ACC112 (cell line): ENCODE measurements around the gene MORC3.

Experiments
- H2AFZ ChIP-seq: fragments of 200-600 bp; sonication (generic); one replicate; pipeline ENCODE4 v1.6.0; 2017; ENCODE audit warnings: antibody characterized with exemption, low read length; ENCODE audit not compliant: unreplicated experiment
- H3K27ac ChIP-seq: fragments of 200-600 bp; sonication (generic); 2 replicates; pipeline ENCODE4 v1.5.1; 2014; ENCODE audit warnings: low read depth, mild to moderate bottlenecking, antibody characterized with exemption, low read length, moderate library complexity
- H3K27me3 ChIP-seq: fragments of 200-600 bp; sonication (generic); 2 replicates; pipeline ENCODE4 v1.6.1; 2014; ENCODE audit warnings: mild to moderate bottlenecking, antibody characterized with exemption, low read length, moderate library complexity, mixed read lengths; ENCODE audit not compliant: insufficient read depth
- H3K36me3 ChIP-seq: fragments of 200-600 bp; sonication (generic); 2 replicates; pipeline ENCODE4 v1.6.1; 2016; ENCODE audit warnings: mild to moderate bottlenecking, antibody characterized with exemption, low read length, moderate library complexity, mixed read lengths; ENCODE audit not compliant: insufficient read depth
- H3K4me1 ChIP-seq: fragments of 200-600 bp; sonication (generic); one replicate; pipeline ENCODE4 v1.6.1; 2016; ENCODE audit warnings: low read length, mixed read lengths; ENCODE audit not compliant: insufficient read depth, unreplicated experiment, control insufficient read depth
- H3K4me3 ChIP-seq: fragments of 200-600 bp; sonication (generic); 2 replicates; pipeline ENCODE4 v1.5.1; 2014; ENCODE audit warnings: mild to moderate bottlenecking, low read depth, low read length
- H3K79me2 ChIP-seq: fragments of 200-600 bp; sonication (generic); one replicate; pipeline ENCODE4 v1.6.0; 2016; ENCODE audit warnings: low read length; ENCODE audit not compliant: control insufficient read depth, unreplicated experiment, insufficient read depth

The MORC3 gene

DNA sequence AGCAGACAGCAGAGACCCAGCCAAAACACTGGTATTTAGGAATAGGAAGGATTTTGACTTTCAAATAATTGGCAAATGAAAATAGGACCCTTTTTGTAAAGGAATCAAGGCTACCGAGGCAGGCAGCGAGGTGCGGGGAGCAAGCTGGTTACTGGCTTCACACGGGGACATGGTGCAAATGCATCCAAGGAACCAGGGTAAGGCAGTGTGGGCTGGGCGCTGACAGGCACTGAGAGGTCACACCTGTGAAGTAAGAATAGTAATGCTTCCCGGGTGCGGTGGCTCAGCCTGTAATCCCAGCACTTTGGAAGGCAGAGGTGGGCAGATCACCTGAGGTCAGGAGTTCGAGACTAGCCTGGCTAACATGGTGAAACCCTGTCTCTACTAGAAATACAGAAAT is 80.7 kb downstream of the MORC3 start:
- Histone ChIP-seq H3K27ac (no peak overlapping the region), H2AFZ (no peak overlapping the region), H3K4me1 (no peaks in the 10 kb centered on the region), H3K27me3 (no peaks in the 10 kb centered on the region), H3K79me2 (no peaks in the 10 kb centered on the region), H3K4me3 (no peak overlapping the region), H3K36me3 (no peaks in the 10 kb centered on the region)

DNA sequence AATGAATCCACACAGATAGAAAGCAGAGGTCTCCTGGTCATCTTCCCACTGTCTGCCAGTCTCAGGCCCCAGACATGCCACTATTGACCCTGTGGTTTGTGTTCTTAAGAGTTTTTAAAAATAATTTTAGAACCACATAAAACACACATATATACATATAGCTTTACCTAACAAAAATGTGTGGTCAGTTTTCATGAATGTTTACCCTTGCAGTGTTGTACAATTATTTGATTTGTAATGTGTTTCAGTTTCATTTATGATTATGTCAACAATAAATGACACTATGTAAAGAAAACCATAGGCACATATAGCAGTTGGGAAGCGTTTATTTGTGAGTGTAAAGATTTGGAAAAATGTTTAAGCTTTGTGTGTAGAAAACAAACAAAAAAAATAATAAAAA is 82.3 kb downstream of the MORC3 start:
- no peaks in the 10 kb centered on the region for H3K4me1 ChIP-seq
- H3K79me2 ChIP-seq, result no peaks in the 10 kb centered on the region
- 0 out of 2 replicates have a peak, but pooled peaks cover 2% of the 10 kb centered on the region for H3K36me3 ChIP-seq

DNA sequence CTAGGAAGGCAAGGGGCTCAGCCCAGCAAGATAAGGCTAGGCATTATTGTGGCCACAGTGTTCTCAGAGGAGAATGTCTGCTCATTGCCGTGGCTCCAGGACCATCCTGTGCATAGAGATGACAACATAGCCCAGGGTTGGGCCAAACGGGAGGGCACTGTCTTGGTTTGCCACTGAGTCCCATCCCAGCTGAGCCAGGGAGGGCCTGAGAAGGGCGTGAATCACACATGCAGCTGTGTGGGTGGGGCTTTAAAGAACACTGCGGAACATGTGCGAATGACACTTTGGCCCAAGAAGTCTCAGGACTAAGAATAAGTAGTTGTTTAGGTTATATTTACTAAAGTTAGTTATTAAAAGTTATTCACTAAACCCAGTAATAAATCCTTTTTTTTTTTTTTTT is 83.7 kb downstream of the MORC3 start:
- Histone ChIP-seq H3K4me3 (no peak overlapping the region), H3K27ac (no peak overlapping the region), H3K4me1 (no peaks in the 10 kb centered on the region), H2AFZ (no peak overlapping the region), H3K27me3 (no peaks in the 10 kb centered on the region), H3K36me3 (0 out of 2 replicates have a peak, but pooled peaks cover 3% of the 10 kb centered on the region), H3K79me2 (no peaks in the 10 kb centered on the region)

More for the DNA sequence above, 82.3 kb downstream of the MORC3 start:
- H3K27ac ChIP-seq, result no peak overlapping the region
- no peaks in the 10 kb centered on the region for H3K27me3 ChIP-seq
- no peak overlapping the region for H2AFZ ChIP-seq
- no peak overlapping the region for H3K4me3 ChIP-seq

DNA sequence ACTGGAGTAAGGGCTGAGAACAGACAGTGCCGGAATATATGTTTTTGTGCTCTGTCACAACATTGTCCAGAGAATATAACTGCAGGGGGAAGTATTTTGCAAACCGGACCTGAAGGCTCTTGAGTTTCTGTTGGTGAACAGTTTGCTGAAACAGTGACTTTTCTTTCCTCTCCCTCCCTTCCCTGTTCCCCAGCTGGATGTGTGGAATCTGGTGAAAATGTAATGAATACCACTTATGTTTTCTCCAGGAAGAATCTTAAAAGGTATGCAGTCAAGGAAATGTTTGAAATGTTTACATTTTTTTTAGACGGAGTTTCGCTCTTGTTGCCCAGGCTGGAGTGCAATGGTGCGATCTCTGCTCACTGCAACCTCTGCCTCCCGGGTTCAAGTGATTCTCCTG is 88.6 kb downstream of the MORC3 start:
- Histone ChIP-seq H3K4me3 (no peak overlapping the region), H3K27ac (no peak overlapping the region), H2AFZ (no peak overlapping the region), H3K4me1 (no peaks in the 10 kb centered on the region), H3K27me3 (no peaks in the 10 kb centered on the region), H3K36me3 (0 out of 2 replicates have a peak, but pooled peaks cover 3% of the 10 kb centered on the region), H3K79me2 (no peaks in the 10 kb centered on the region)

DNA sequence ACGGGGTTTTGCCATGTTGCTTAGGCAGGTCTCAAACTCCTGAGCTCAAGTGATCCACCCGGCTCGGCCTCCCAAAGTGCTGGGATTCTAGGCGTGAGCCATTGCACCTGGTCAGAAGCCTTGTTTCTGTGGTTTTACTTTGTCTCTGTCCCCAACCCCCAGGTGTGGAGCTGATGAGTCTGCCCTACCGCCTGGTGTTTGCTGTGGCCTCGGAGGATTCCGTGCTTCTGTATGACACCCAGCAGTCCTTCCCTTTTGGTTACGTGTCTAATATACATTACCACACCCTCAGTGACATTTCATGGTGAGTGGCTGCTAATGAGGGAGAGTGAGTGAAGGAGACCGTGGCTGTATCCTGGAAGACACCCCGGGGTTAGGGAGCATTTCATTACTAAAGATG is 91.3 kb downstream of the MORC3 start:
- H3K36me3 ChIP-seq, result peaks cover 14% of the 10 kb centered on the region

DNA sequence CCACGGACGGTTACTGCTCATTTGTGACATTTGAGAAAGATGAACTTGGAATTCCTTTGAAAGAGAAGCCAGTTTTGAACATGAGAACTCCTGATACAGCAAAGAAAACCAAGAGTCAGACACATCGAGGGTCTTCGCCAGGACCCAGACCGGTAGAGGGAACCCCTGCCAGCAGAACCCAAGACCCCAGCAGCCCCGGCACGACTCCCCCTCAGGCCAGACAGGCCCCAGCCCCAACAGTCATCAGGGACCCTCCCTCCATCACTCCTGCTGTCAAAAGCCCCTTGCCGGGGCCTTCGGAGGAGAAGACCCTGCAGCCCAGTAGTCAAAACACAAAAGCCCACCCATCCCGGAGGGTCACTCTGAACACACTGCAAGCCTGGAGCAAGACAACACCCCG is 92.9 kb downstream of the MORC3 start:
- no peaks in the 10 kb centered on the region for H3K27me3 ChIP-seq
- peaks cover 11% of the 10 kb centered on the region for H3K36me3 ChIP-seq
- no peaks in the 10 kb centered on the region for H3K4me1 ChIP-seq
- no peak overlapping the region for H3K4me3 ChIP-seq
- H2AFZ ChIP-seq, result no peak overlapping the region
- H3K27ac ChIP-seq, result no peak overlapping the region
- H3K79me2 ChIP-seq, result no peaks in the 10 kb centered on the region

More for the DNA sequence above, 91.3 kb downstream of the MORC3 start:
- Histone ChIP-seq H3K27me3 (no peaks in the 10 kb centered on the region), H2AFZ (no peak overlapping the region), H3K79me2 (no peaks in the 10 kb centered on the region), H3K27ac (no peak overlapping the region), H3K4me3 (no peak overlapping the region), H3K4me1 (no peaks in the 10 kb centered on the region)

DNA sequence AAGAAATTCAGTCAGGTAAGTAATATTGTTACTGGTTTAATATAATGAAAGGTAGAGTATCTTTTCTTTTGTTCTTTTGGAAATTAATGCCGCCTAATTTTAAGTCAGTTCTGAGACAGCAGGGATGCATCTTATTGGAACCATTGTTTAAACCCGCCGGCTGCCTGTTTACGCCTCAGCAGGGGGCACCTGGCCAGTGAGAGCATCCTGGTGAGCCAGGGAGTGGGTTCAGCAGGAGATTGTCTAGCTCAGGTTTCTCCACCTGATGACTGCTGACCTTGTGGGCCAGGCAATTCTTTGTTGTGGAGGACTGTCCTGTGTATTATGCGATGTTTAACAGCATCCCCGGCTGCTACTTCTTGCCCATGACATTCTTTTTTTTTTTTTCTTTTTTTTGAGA is 95.4 kb downstream of the MORC3 start:
- Histone ChIP-seq H3K27ac (no peak overlapping the region), H3K36me3 (peaks cover 11% of the 10 kb centered on the region), H3K27me3 (no peaks in the 10 kb centered on the region), H2AFZ (no peak overlapping the region), H3K4me3 (no peak overlapping the region), H3K79me2 (no peaks in the 10 kb centered on the region), H3K4me1 (no peaks in the 10 kb centered on the region)

DNA sequence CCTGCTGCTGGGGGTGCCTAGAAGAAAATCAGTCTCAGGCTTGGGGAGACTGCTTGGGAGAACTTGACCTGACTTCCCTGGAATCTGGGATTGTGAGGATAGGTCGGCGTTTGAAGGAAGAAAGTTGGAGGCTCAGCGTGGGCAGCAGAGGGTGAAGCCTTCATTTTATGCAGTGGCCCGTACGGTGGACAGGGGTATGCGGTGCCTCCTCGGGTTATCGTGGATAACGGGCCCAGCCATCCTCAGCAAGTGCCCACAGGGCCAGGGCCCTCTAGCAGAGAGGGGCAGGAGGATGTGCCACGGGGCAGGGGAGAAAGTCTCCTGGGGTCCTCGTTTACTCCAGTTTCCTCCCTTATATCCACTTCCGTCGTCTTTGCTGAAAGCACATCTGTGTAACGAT is 99.2 kb downstream of the MORC3 start:
- no peaks in the 10 kb centered on the region for H3K79me2 ChIP-seq
- no peaks in the 10 kb centered on the region for H3K27me3 ChIP-seq
- peaks cover 8% of the 10 kb centered on the region for H3K36me3 ChIP-seq
- no peak overlapping the region for H3K4me3 ChIP-seq
- H3K27ac ChIP-seq, result no peak overlapping the region
- H2AFZ ChIP-seq, result no peak overlapping the region
- peaks cover 3% of the 10 kb centered on the region for H3K4me1 ChIP-seq

DNA sequence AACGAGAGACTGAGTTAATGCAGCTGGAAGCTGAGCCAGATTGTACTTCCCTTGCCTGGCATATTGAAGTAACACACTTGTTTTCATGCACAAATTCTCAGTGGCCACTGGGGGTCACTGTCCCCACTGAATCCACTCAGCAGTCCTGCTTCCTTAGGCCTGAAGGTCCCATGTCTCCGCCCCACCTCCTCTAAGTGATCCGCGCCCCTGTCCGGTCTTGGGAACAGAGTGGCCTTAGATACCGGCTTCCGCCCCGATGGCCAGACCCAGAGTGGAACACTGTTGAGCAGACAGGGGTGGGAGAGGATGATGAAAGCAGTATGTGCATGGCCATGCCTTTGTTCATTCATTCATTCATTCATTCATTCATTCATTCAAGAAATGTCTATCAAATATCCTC is 100.0 kb downstream of the MORC3 start:
- peaks cover 1% of the 10 kb centered on the region; the same call in 1 of the 2 replicates for H3K36me3 ChIP-seq
- no peaks in the 10 kb centered on the region for H3K79me2 ChIP-seq
- no peak overlapping the region for H2AFZ ChIP-seq
- no peak overlapping the region for H3K27ac ChIP-seq
- peaks cover 3% of the 10 kb centered on the region for H3K4me1 ChIP-seq
- no peaks in the 10 kb centered on the region for H3K27me3 ChIP-seq
- no peak overlapping the region for H3K4me3 ChIP-seq

DNA sequence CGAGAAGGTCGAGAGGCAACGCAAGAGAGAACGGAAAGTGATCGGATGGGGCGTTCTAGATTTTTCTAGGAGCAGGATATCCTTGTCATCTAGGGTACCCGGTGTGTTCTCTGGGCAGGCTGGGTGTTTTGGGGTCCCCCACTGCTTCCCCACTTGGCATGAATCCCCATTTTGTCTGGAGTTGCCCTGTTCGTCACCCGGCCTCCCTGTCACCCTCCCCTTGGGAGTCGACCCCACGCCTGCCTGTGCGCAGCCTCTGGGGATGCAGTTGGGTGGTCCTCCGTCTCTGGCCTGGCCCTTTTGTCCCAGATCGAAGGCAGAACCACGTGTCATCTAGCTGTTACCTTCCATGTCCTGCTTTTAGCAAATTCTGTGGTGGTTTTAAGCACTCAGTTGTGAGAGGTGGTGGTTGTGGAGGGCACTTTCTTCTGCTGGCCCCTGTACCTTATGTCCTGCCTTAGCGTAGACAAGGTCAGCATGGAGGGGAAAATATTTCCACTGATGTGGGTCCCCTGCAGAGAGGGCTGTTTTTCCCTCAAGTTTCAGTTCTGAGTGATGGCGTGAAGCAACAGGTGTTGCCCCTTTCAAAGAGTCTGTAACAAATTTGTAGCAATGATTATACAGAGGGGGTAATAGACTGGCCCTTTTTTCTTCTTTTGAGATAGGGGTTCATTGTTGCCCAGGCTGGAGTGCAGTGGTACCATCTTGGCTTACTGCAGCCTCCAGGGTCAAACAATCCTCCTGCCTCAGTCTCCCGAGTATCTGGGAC is 100.8 kb downstream of the MORC3 start:
- H2AFZ ChIP-seq, result no peak overlapping the region
- no peak overlapping the region for H3K27ac ChIP-seq
- H3K36me3 ChIP-seq, result no peaks in the 10 kb centered on the region

More for the DNA sequence above, 100.8 kb downstream of the MORC3 start:
- Histone ChIP-seq H3K4me3 (no peak overlapping the region), H3K27me3 (no peaks in the 10 kb centered on the region), H3K4me1 (peaks cover 3% of the 10 kb centered on the region), H3K79me2 (no peaks in the 10 kb centered on the region)
